Hepatocyte (in vitro differentiated cells): Measurements from ENCODE around the gene LIX1.

Experiments used
- CTCF ChIP-seq: fragments of 200-600 bp; sonication (generic); IDR thresholded peaks from 2 replicates; pipeline ENCODE4 v1.5.1; 2016; ENCODE audit warnings: antibody characterized with exemption, mild to moderate bottlenecking; ENCODE audit not compliant: poor library complexity
- EZH2 ChIP-seq: fragments of 200-600 bp; sonication (generic); IDR thresholded peaks from 2 replicates; pipeline ENCODE4 v1.6.1; 2016; ENCODE audit warnings: antibody characterized with exemption, mild to moderate bottlenecking, borderline replicate concordance

GRCh38 chr5:97071101-97071500 is 71.3 kb downstream of the LIX1 start:
- TF ChIP-seq CTCF (no peak), EZH2 (no peak)
